Urinary bladder (tissue), 4 donors: ENCODE results near the gene DNASE1L2. TPM values are rescaled to one million over a fixed set of nuclear protein-coding genes. Genes with fewer than 3 reads are reported as not detected.
"Not testable (repeated sequence)": the region's sequence is repeated elsewhere in the genome, so short reads cannot be mapped to it uniquely, and the experiment has no call there.

Experiments used
- DNase-seq: peaks from one replicate; pipeline ENCODE4 v3.0.0-alpha.2; 2015; ENCODE audit errors: extremely low spot score
- H3K27ac ChIP-seq: one replicate; pipeline ENCODE4 v1.5.1; 2013; ENCODE audit warnings: low read depth, mild to moderate bottlenecking, moderate library complexity
- H3K36me3 ChIP-seq: one replicate; pipeline ENCODE4 v1.6.1; 2013; ENCODE audit warnings: mild to moderate bottlenecking, moderate library complexity; ENCODE audit not compliant: insufficient read depth
- H3K4me1 ChIP-seq: one replicate; pipeline ENCODE4 v1.6.1; 2013; ENCODE audit warnings: mild to moderate bottlenecking, moderate library complexity; ENCODE audit not compliant: insufficient read depth
- H3K4me3 ChIP-seq: one replicate; pipeline ENCODE4 v1.5.1; 2013; ENCODE audit warnings: low read depth, low read length
- WGBS: extraction: QIAGEN DNeasy Blood & Tissue Kit; methylation state at CpG from one replicate; pipeline ENCODE4 v1.1.7; 2013; 5-methylcytosine and 5-hydroxymethylcytosine counted together
- polyA plus RNA-seq: library from polyadenylated mRNA; stranded (reverse); fragments of 200-250 nt; gene quantifications from one replicate; pipeline ENCODE4 v1.2.3, GENCODE V29; 2013
- total RNA-seq: library from RNA; depleted of rRNA; stranded (reverse); fragments of >200 nt; gene quantifications from one replicate; pipeline ENCODE4 v1.2.3, GENCODE V29; 2014
- donor health status: healthy with polysubstance abuse.
- donor health status: healthy.

Gene DNASE1L2
- total and polyA plus RNA-seq, 2 donors, result 0.74 to 0.77 TPM

GRCh38 chr16:2233872-2234812 lies 2.1 kb upstream of the DNASE1L2 start:
- H3K36me3 ChIP-seq, result peaks cover 20% of the 10 kb centered on the region
- H3K27ac ChIP-seq, result no peak overlapping the region
- H3K4me3 ChIP-seq, result no peak overlapping the region
- no peak for DNase-seq
- 95% methylated on average over 51 of the region's 51 CpGs for WGBS
- peaks cover 1% of the 10 kb centered on the region for H3K4me1 ChIP-seq

- H3K4me1 ChIP-seq, result peaks cover 1% of the 10 kb centered on the region
- no peak overlapping the region for H3K4me3 ChIP-seq
- no peak for DNase-seq
- 91% methylated on average over 18 of the region's 18 CpGs for WGBS
- peaks cover 18% of the 10 kb centered on the region for H3K36me3 ChIP-seq
- H3K27ac ChIP-seq, result no peak overlapping the region
Observed at GRCh38 chr16:2234813-2235170, 1.5 kb upstream of the DNASE1L2 start.

GRCh38 chr16:2235234-2235651 lies 1.0 kb upstream of the DNASE1L2 start:
- Histone ChIP-seq H3K36me3 (peaks cover 18% of the 10 kb centered on the region), H3K4me1 (peaks cover 1% of the 10 kb centered on the region), H3K4me3 (no peak overlapping the region), H3K27ac (no peak overlapping the region)
- no peak for DNase-seq
- WGBS, result 95% methylated on average over 28 of the region's 28 CpGs

GRCh38 chr16:2235695-2236336 lies 428 bp upstream of the DNASE1L2 start:
- 81% methylated on average over 19 of the region's 19 CpGs for WGBS
- DNase-seq, result no peak
- Histone ChIP-seq H3K36me3 (peaks cover 18% of the 10 kb centered on the region), H3K4me1 (peaks cover 1% of the 10 kb centered on the region), H3K27ac (no peak overlapping the region), H3K4me3 (no peak overlapping the region)

- Histone ChIP-seq H3K4me3 (no peak overlapping the region), H3K36me3 (peaks cover 18% of the 10 kb centered on the region), H3K27ac (no peak overlapping the region), H3K4me1 (peaks cover 1% of the 10 kb centered on the region)
- WGBS, result 4% methylated on average over 40 of the region's 40 CpGs
- DNase-seq, result no peak
Observed at GRCh38 chr16:2237102-2237482, 848 bp downstream of the DNASE1L2 start.

- no peak for DNase-seq
- peaks cover 13% of the 10 kb centered on the region for H3K36me3 ChIP-seq
- 12% methylated on average over 65 of the region's 65 CpGs for WGBS
- H3K4me1 ChIP-seq, result peaks cover 1% of the 10 kb centered on the region
- H3K4me3 ChIP-seq, result no peak overlapping the region
- H3K27ac ChIP-seq, result no peak overlapping the region
Observed at GRCh38 chr16:2237493-2238149, 1.4 kb downstream of the DNASE1L2 start.

GRCh38 chr16:2238150-2238837 lies 2.0 kb downstream of the DNASE1L2 start:
- DNase-seq, result no peak
- Histone ChIP-seq H3K4me1 (peaks cover 1% of the 10 kb centered on the region), H3K36me3 (peaks cover 6% of the 10 kb centered on the region), H3K4me3 (no peak overlapping the region), H3K27ac (no peak overlapping the region)
- 51% methylated on average over 18 of the region's 18 CpGs for WGBS

GRCh38 chr16:2238838-2239675 lies 2.8 kb downstream of the DNASE1L2 start:
- Histone ChIP-seq H3K36me3 (peaks cover 4% of the 10 kb centered on the region), H3K27ac (no peak overlapping the region)

GRCh38 chr16:2240331-2240730 lies 4.1 kb downstream of the DNASE1L2 start:
- WGBS, result 80% methylated on average over 9 of the region's 9 CpGs
- H3K4me3 ChIP-seq, DNase-seq, H3K36me3 ChIP-seq, H3K4me1 ChIP-seq, H3K27ac ChIP-seq: not testable (repeated sequence)

More at GRCh38 chr16:2238838-2239675, 2.8 kb downstream of the DNASE1L2 start:
- Histone ChIP-seq H3K4me1 (peaks cover 1% of the 10 kb centered on the region), H3K4me3 (no peak overlapping the region)
- 76% methylated on average over 15 of the region's 15 CpGs for WGBS
- no peak for DNase-seq

GRCh38 chr16:2242598-2242997 lies 6.4 kb downstream of the DNASE1L2 start:
- H3K27ac ChIP-seq, result no peak overlapping the region
- H3K4me1 ChIP-seq, result no peaks in the 10 kb centered on the region
- H3K4me3 ChIP-seq, result no peak overlapping the region
- H3K36me3 ChIP-seq, result no peaks in the 10 kb centered on the region
- no peak for DNase-seq
- WGBS, result 84% methylated on average over 11 of the region's 11 CpGs

- no peak for DNase-seq
- Histone ChIP-seq H3K27ac (no peak overlapping the region), H3K4me1 (no peaks in the 10 kb centered on the region), H3K36me3 (no peaks in the 10 kb centered on the region), H3K4me3 (no peak overlapping the region)
- WGBS, result 97% methylated on average over 19 of the region's 19 CpGs
Observed at GRCh38 chr16:2243031-2243528, 6.8 kb downstream of the DNASE1L2 start.

GRCh38 chr16:2243781-2244180 lies 7.5 kb downstream of the DNASE1L2 start:
- no peaks in the 10 kb centered on the region for H3K36me3 ChIP-seq
- H3K4me3 ChIP-seq, result no peak overlapping the region
- no peak overlapping the region for H3K27ac ChIP-seq
- WGBS, result 96% methylated on average over 11 of the region's 11 CpGs
- no peaks in the 10 kb centered on the region for H3K4me1 ChIP-seq
- DNase-seq, result no peak
